Astrocyte (in vitro differentiated cells and primary cell): Measurements from ENCODE around the gene KCNMA1. TPM values are rescaled to one million over a fixed set of nuclear protein-coding genes. Genes with fewer than 3 reads are reported as not detected.

ENCODE experiments used
- DNase-seq: peaks from one replicate; pipeline ENCODE4 v3.0.0-alpha.2; 2010; ENCODE audit warnings: low read depth
- FAIRE-seq: peaks from 2 replicates; lab custom pipeline; 2011; peaks lifted over from hg19 to GRCh38; lab: Jason Lieb, UNC
- H2AFZ ChIP-seq: 2 replicates; pipeline ENCODE4 v1.6.0; 2012; ENCODE audit warnings: low read depth, low read length, inconsistent platforms
- H3K27ac ChIP-seq: 2 replicates; pipeline ENCODE4 v1.5.1; 2011; ENCODE audit warnings: low read depth, low read length, inconsistent platforms
- H3K27me3 ChIP-seq: 2 replicates; pipeline ENCODE4 v1.6.0; 2011; ENCODE audit warnings: low read length, inconsistent platforms; ENCODE audit not compliant: insufficient read depth
- H3K36me3 ChIP-seq: 2 replicates; pipeline ENCODE4 v1.5.1; 2011; ENCODE audit warnings: low read length, inconsistent platforms; ENCODE audit not compliant: insufficient read depth
- H3K4me1 ChIP-seq: 2 replicates; pipeline ENCODE4 v1.5.1; 2011; ENCODE audit warnings: low read length, inconsistent platforms; ENCODE audit not compliant: insufficient read depth
- H3K4me2 ChIP-seq: 2 replicates; pipeline ENCODE4 v1.6.0; 2012; ENCODE audit warnings: low read length, inconsistent platforms
- H3K4me3 ChIP-seq: 2 replicates; pipeline ENCODE4 v1.5.1; 2011; ENCODE audit warnings: low read depth, mild to moderate bottlenecking, low read length, inconsistent platforms; ENCODE audit not compliant: insufficient read depth
- H3K79me2 ChIP-seq: 2 replicates; pipeline ENCODE4 v1.6.0; 2012; ENCODE audit warnings: mild to moderate bottlenecking, low read length, inconsistent platforms; ENCODE audit not compliant: insufficient read depth
- H3K9ac ChIP-seq: 2 replicates; pipeline ENCODE4 v1.6.0; 2012; ENCODE audit warnings: mild to moderate bottlenecking, low read length, inconsistent platforms
- H3K9me3 ChIP-seq: 2 replicates; pipeline ENCODE4 v1.5.1; 2012; ENCODE audit warnings: low read depth, mild to moderate bottlenecking, low read length, inconsistent platforms; ENCODE audit not compliant: insufficient read depth
- H4K20me1 ChIP-seq: 2 replicates; pipeline ENCODE4 v1.6.0; 2012; ENCODE audit warnings: low read length, inconsistent platforms; ENCODE audit not compliant: insufficient read depth
- H3K27ac Mint-ChIP-seq: one replicate; pipeline ENCODE4 v1.8.0; 2021; ENCODE audit warnings: mild to moderate bottlenecking, mixed read lengths; ENCODE audit not compliant: unreplicated experiment
- H3K27me3 Mint-ChIP-seq: one replicate; pipeline ENCODE4 v1.8.0; 2021; ENCODE audit warnings: low read depth, mixed read lengths; ENCODE audit not compliant: unreplicated experiment
- H3K36me3 Mint-ChIP-seq: one replicate; pipeline ENCODE4 v1.8.0; 2021; ENCODE audit warnings: low read depth, mixed read lengths; ENCODE audit not compliant: unreplicated experiment
- H3K4me1 Mint-ChIP-seq: one replicate; pipeline ENCODE4 v1.8.0; 2021; ENCODE audit warnings: low read depth, mixed read lengths; ENCODE audit not compliant: unreplicated experiment
- H3K4me3 Mint-ChIP-seq: one replicate; pipeline ENCODE4 v1.8.0; 2021; ENCODE audit warnings: mild to moderate bottlenecking, moderate library complexity, mixed read lengths; ENCODE audit not compliant: unreplicated experiment
- H3K9me3 Mint-ChIP-seq: one replicate; pipeline ENCODE4 v1.8.0; 2021; ENCODE audit warnings: mild to moderate bottlenecking, mixed read lengths; ENCODE audit not compliant: unreplicated experiment
- EZH2 ChIP-seq: IDR thresholded peaks from 2 replicates; pipeline ENCODE4 v1.6.1; 2012; ENCODE audit warnings: mild to moderate bottlenecking, low read length, inconsistent platforms; ENCODE audit not compliant: insufficient read depth
- total RNA-seq: library from RNA; stranded (reverse); gene quantifications from 2 replicates; pipeline ENCODE4 v1.2.1, GENCODE V29; 2021
- TF ChIP-seq, protein P1 (sequence below): IDR thresholded peaks from 2 replicates; pipeline ENCODE4 v1.5.1; 2011; ENCODE audit warnings: low read depth, mild to moderate bottlenecking, inconsistent platforms, low read length, moderate library complexity; ENCODE audit not compliant: insufficient read depth

KCNMA1 gene
- total RNA-seq, 1 donor from 2014 or later: 45.8 TPM

DNA sequence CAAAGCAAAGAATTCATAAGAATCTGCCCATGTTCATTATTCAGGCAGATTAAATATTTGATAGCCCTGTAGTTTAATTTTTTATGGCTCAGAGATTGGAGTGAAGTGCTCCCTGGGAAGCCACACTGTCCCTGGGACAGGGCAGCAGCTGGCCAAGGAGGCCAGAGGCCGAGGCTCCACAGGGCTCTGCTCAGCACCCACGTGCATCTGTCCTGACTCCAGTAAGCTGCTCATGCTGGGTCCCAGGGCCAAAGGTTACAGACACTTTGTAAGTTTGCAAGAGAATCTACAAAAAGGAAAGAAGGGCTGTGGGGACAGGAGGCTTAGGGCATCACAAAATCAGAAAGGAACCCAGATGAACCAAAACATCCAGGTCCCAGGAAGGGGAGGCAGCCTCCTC is 155.5 kb downstream of the KCNMA1 start:
- Histone ChIP-seq H3K36me3 (no peaks in the 10 kb centered on the region), H4K20me1 (no peaks in the 10 kb centered on the region), H3K27ac (no peak overlapping the region), H3K79me2 (no peaks in the 10 kb centered on the region), H3K9ac (no peak overlapping the region), H3K4me3 (no peak overlapping the region), H3K27me3 (no peaks in the 10 kb centered on the region), H2AFZ (no peak overlapping the region), H3K9me3 (no peaks in the 10 kb centered on the region), H3K4me2 (no peak overlapping the region), H3K4me1 (peaks cover 13% of the 10 kb centered on the region)
- no peak overlapping the region for H3K4me3 Mint-ChIP-seq
- peaks cover 7% of the 10 kb centered on the region for H3K36me3 Mint-ChIP-seq
- no peak for DNase-seq
- H3K4me1 Mint-ChIP-seq: peaks cover 16% of the 10 kb centered on the region
- no peak overlapping the region for H3K27ac Mint-ChIP-seq
- peaks cover 3% of the 10 kb centered on the region for H3K27me3 Mint-ChIP-seq
- H3K9me3 Mint-ChIP-seq: peaks cover 3% of the 10 kb centered on the region
- no peak for FAIRE-seq
- TF ChIP-seq EZH2: no peak
- TF ChIP-seq, protein P1, sequence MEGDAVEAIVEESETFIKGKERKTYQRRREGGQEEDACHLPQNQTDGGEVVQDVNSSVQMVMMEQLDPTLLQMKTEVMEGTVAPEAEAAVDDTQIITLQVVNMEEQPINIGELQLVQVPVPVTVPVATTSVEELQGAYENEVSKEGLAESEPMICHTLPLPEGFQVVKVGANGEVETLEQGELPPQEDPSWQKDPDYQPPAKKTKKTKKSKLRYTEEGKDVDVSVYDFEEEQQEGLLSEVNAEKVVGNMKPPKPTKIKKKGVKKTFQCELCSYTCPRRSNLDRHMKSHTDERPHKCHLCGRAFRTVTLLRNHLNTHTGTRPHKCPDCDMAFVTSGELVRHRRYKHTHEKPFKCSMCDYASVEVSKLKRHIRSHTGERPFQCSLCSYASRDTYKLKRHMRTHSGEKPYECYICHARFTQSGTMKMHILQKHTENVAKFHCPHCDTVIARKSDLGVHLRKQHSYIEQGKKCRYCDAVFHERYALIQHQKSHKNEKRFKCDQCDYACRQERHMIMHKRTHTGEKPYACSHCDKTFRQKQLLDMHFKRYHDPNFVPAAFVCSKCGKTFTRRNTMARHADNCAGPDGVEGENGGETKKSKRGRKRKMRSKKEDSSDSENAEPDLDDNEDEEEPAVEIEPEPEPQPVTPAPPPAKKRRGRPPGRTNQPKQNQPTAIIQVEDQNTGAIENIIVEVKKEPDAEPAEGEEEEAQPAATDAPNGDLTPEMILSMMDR: no peak

GRCh38 chr10:77479586-77479985 is 158.0 kb downstream of the KCNMA1 start:
- DNase-seq: no peak
- Histone ChIP-seq H3K27me3 (no peaks in the 10 kb centered on the region), H3K9ac (no peak overlapping the region), H3K4me2 (no peak overlapping the region), H3K79me2 (no peaks in the 10 kb centered on the region), H2AFZ (no peak overlapping the region), H4K20me1 (no peaks in the 10 kb centered on the region), H3K4me3 (no peak overlapping the region), H3K27ac (no peak overlapping the region), H3K4me1 (peaks cover 16% of the 10 kb centered on the region), H3K36me3 (no peaks in the 10 kb centered on the region), H3K9me3 (no peaks in the 10 kb centered on the region)
- H3K27me3 Mint-ChIP-seq: peaks cover 3% of the 10 kb centered on the region
- H3K9me3 Mint-ChIP-seq: no peaks in the 10 kb centered on the region
- peaks cover 16% of the 10 kb centered on the region for H3K4me1 Mint-ChIP-seq
- TF ChIP-seq, protein P1: no peak
- no peak for TF ChIP-seq EZH2
- H3K4me3 Mint-ChIP-seq: no peak overlapping the region
- peaks cover 4% of the 10 kb centered on the region for H3K36me3 Mint-ChIP-seq
- H3K27ac Mint-ChIP-seq: peak overlapping the region; percentile 34
- no peak for FAIRE-seq

- H3K36me3 ChIP-seq: no peaks in the 10 kb centered on the region
- H3K27ac Mint-ChIP-seq: peak overlapping the region; percentile 20
- H3K9me3 ChIP-seq: no peaks in the 10 kb centered on the region
- FAIRE-seq: no peak
- no peak overlapping the region for H3K4me3 Mint-ChIP-seq
- H3K27me3 ChIP-seq: no peaks in the 10 kb centered on the region
- no peaks in the 10 kb centered on the region for H3K9me3 Mint-ChIP-seq
- H3K4me3 ChIP-seq: no peak overlapping the region
- DNase-seq: no peak
- peaks cover 6% of the 10 kb centered on the region for H3K36me3 Mint-ChIP-seq
- H3K79me2 ChIP-seq: no peaks in the 10 kb centered on the region
- no peaks in the 10 kb centered on the region for H4K20me1 ChIP-seq
- no peak overlapping the region for H3K27ac ChIP-seq
- H3K9ac ChIP-seq: no peak overlapping the region
- no peak overlapping the region for H3K4me2 ChIP-seq
- peaks cover 16% of the 10 kb centered on the region for H3K4me1 Mint-ChIP-seq
- H3K4me1 ChIP-seq: peaks cover 16% of the 10 kb centered on the region
- TF ChIP-seq EZH2: no peak
- TF ChIP-seq, protein P1: no peak
- no peak overlapping the region for H2AFZ ChIP-seq
- H3K27me3 Mint-ChIP-seq: peaks cover 3% of the 10 kb centered on the region
Observed at GRCh38 chr10:77478962-77479359, 158.6 kb downstream of the KCNMA1 start.
